ENCODE data around the gene ARGFX. TPM values are rescaled to one million over a fixed set of nuclear protein-coding genes. Genes with fewer than 3 reads are reported as not detected.
"Not testable (repeated sequence)": the region's sequence is repeated elsewhere in the genome, so short reads cannot be mapped to it uniquely, and the experiment has no call there.

Gene ARGFX
- total RNA-seq = not detected

DNA sequence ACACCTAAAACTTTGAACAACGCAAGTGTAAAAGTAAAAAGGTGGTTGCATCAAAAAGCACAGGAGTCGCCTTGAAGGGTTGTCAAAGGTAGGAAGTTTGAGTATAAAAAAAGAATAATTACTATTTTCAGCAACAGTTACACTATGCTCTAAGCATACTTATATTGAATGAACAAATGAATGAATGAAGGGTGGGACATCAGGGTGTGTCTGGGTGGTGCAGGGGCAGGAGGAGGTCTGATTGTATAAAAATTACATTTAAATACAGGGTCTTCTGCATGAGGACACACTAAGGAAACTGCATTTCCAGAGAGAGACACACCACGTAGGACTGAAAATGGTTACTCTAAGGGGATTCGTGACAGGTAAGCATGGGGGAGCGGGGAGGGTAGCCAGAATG lies at the start of gene ARGFX:
Gene ARGFX, plus strand, starts transcription at position 301 of the 400 bp plus-strand sequence. CDS start 2,765 bp downstream, outside the sequence.
- DNase-seq = no peak

DNA sequence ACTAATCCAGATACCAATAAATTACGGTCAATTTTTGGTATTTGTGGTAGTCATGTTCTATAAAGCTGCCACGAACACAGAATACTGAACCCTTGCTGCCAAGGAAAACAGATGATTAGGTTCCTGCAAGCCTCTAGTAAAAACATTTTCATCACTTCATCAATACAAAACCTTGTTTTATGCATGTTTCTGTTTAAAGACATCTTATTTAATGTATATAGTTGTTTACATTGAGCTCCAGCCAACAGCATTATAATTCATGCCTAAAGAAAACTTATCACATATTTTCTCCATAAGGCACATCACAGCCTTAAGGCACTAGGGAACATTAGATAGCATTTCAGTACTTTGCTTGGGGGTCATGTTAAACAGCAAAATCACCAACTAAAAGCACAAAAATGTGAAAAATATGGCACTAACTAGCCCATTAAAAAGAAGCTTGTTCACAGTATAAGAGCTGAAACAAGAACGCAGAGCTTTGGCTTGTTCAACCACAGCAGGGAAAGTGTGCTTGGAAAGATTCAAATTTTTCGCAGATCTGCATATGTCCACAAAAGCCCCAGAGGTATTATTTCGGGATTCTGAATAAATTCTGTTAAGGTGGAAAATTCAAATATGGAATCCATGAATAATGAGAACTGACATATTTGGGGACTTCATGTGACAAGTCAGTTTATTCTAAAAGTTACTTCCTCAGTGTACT lies 49.6 kb upstream of the ARGFX start:
- no peak for DNase-seq

DNA sequence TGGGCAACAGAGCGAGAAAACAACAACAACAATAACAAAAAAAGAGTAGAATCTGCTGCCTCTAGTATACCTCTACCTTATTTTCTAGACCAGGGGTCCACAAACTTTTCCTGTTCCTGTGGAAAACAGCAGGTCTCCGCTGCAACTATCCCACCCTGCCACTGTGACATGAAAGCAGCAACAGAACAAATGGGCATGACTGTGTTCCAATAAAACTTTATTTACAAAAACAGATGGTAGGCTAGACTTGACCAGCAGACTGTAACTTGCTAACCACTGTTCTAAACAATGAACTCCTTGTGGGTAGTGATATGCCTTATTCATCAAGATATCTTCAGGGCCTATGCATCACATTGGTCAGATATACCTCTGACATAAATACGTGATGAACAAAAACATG lies 47.2 kb upstream of the ARGFX start:
- no peak for DNase-seq

DNA sequence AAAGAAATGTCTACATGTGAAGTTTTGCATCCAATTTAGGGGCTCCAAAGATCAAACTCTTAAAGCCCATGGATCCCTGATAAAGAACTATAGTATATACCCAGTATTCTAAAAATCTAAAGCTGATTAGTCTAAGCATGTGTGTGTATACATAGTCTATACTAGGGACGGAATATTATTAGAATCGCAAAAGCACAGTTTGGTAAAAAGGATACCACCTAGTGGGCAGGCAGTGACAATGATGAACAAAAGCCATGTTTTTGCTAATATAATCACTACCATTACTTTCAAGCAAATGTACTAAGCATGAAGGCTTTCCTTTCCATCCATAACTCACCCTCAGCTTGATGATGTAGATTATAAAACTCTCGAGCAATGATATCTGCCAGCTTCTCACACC lies 38.4 kb upstream of the ARGFX start:
- no peak for DNase-seq

DNA sequence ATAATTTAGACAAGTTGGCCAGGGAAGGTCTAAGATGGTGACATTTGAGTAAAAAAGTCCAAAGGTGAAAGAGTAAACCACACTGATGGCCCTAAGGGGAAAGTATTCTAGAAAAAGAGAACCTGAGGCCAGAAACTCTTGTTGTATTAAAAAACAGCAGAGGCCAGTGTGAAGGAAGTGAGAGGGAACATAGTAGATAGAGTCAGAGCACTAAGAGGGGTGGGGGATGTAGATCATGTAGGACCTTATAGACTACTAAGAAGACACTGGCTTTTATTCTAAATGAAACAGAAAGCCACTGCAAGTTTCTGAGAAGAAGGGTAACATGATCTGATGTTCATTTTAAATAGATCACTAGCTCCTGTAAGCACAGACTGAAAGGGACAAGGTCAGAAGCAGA lies 36.5 kb upstream of the ARGFX start:
- no peak for DNase-seq

DNA sequence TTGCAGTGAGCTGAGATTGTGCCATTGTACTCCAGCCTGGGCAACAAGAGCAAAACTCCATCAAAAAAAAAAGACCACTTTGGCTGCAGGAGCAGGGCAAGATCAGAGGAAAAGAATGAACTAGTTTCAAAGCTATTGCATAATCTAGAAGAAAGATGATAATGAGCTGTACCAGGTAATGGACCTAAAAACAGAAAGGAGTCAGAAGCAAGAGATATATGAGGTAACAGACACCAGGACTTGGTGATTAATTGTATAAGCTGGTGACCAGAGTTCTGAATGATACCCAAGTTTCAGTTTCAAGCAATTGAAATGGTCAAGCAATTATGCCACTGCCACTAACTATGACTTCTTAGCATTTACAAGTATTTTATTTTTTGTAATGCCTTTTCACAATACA lies 24.8 kb upstream of the ARGFX start:
- DNase-seq = no peak

DNA sequence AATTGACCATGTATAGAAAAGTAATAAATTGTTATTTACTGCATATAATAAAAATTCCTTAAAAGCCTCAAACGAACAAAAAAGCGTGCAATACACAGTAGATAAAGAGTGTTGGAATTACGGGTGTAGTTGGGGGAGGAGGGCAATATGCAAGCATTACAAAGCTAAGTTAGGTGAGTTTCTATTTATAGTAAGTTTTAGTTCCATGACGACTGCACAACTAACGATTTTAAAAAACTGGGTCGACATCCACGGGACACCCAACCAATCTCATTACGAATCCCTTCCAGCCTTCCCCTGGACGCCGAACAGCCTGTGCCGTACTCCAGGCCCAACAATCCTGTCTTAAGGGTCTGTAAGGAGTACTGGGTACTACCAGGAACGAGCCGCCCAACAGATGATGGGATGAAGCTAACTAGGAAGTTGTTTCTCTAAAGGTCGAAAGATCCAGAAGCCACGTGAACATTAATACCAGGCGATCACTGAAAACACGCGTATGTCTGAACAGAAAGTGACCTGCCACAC lies 22.6 kb upstream of the ARGFX start:
- peak; percentile 18 for DNase-seq

DNA sequence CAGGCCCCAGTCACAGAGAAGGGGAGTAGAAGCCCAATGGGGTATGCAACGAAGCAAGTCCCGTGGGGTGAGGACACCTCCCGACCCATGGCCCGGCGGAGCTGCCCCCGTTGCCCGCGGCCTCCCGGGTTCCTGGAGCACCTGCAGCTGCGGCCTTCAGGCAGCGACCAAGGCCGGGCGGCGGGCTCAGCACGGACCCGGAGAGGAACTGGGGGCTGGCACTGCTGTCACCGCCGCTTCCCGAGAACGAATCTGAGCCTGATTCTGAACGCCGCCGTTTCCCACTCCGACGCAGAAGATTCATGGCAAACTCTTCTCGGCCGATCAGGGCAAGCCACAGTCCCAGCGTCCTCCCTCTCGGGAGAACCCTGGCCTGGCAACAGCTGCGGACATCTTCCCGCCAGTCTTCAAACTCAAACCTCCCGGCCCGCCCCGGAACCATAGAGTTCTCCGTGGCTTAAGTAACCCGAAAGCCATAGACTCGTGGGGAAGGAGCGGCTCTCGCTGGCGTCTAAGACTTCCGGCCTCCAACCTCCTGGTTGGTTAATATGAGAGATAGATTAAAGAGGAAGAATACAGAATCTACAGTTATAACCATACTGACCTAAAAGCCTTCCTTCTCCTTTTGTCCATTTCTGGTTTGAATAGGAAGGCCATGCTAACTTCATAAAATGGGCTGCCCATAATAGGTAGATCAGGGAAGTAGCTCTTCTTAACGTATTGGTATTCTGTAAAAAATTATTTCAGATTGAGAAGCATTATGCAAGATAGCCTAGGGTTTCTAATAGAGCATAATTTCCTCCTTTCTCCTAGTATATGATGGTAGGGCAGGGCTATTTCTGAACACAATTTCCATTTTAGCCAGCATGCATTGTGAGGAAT lies 21.9 kb upstream of the ARGFX start, which contains the start of gene POLQ:
Gene POLQ, minus strand, starts transcription at position 415 of the 882 bp plus-strand sequence. Its CDS starts 111 bp downstream, at position 304.
- DNase-seq = peak; percentile 97

DNA sequence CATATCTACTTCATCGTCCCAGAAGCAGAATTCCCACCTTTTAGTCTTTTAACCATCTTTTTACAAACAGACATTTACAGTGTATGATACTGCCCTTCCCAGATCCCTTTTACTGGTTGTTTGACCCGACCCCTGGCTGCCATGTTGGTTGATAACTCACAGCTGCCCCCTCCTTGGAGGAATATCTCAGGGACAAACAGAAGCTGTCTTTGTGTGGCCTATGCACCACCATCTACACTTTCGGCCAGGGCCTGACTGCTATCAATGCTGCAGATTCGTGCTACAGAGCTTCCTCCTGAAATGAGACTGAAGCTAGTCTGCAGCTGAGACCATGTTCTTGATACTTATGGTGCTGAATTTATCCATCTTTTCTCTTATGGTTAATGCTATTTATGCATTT lies 15.4 kb upstream of the ARGFX start:
- no peak for DNase-seq

DNA sequence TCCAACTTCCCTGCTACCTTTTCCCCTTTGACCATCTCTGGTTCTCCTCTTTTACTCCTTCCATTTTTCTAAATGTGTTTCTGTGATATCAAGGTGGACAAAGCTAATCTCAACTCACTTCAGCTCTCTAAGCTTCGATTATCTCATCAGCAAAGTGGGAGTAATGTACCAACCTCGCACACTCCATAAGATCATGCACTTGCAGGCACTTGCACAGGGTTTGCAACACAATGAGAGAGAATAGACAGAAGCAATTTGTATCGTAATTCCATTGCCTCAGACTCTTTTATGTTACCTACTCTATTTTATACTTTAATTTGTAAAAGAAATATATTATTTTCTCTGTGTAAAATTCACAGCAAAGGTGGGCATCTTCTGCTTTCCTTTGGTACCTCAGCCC lies 15.0 kb upstream of the ARGFX start:
- no peak for DNase-seq

DNA sequence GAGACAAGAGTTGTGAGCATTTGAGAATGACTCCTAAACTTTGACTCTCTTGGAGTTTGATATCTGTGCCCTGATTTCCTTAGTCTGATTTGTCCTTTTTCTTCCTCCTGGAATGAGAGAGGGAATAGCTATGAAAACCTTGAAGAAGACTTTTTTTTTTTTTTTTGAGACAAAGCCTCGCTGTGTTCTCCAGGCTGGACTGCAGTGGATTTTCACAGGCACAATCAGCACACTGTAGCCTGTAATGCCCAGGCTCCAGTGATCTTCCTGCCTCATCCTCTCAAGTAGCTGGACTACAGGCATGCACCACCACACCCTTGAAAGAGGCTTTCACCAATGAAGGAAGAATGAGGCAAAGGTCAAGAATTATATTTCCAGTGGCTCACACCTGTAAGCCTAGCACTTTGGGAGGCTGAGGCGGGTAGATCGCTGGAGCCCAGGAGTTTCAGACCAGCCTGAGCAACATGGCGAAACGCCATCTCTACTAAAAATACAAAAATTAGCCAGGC lies 10.3 kb upstream of the ARGFX start:
- no peak for DNase-seq

DNA sequence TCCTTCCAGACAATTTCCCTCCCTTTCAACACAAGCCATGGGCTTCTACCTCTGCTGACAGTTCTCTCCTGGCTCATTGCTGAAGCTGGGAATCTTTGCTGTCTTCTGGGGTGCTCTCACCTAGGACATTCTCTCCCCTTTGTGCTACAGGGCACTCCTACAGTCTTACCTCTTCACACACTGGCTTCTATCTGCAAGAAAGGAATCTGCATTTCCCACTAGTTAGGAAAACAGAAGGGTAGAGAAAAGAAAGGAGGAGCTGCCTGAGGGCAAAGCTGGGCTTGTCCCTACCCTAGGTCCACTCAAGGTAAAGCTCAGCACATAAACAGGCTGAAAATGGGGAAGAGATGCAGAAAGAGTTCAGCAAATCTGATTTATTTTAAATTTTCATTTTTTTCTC lies 5.6 kb upstream of the ARGFX start:
- no peak for DNase-seq

DNA sequence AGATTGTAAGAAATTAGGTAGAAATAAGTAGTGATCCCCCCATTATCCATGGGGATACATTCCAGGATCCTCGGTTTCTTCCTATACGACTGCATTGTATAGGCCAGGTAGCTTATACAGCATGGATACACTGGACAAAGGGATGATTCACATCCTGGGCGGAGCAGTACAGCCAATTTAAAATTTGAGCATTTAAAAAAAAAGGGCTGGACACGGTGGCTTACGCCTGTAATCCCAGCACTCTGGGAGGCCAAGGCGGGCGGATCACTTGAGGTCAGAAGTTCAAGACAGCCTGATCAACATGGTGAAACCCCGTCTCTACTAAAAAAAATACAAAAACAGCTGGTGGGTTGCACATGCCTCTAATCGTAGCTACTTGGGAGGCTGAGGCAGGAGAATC lies 976 bp upstream of the ARGFX start:
- no peak for DNase-seq

DNA sequence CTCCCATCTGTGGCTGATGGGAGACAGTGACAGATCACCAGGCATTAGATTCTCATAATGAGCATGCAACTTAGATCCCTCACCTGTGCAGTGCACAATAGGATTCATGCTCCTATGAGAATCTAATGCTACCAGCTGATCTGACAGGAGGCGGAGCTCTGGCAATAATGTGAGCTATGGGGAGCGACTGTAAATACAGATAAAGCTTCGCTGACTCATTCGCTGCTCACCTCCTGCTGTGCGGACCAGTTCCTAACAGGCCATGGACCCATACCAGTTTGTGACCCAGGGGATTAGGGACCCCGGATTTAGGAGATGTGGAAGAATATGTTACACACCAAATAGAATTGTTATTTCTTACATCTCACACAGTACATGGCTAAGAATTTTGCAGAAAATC lies 6.7 kb downstream of the ARGFX start:
- no peak for DNase-seq

DNA sequence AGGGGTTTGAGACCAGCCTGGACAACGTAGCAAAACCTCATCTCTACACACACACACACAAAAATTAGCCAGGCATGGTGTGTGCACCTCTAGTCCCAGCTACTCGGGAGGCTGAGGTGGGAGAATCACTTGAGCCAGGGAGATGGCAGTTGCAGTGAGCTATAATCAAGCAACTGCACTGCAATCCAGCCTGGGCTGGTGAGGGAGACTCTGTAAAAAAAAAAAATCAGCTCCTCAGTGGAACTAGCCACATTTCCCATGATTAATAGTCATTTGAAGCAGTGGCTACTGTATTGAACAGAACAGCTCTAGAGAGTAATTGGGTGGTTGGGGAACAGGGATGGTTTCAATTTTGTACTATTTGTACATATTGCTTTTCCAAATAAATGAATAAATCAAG lies 13.9 kb downstream of the ARGFX start:
- no peak for DNase-seq

DNA sequence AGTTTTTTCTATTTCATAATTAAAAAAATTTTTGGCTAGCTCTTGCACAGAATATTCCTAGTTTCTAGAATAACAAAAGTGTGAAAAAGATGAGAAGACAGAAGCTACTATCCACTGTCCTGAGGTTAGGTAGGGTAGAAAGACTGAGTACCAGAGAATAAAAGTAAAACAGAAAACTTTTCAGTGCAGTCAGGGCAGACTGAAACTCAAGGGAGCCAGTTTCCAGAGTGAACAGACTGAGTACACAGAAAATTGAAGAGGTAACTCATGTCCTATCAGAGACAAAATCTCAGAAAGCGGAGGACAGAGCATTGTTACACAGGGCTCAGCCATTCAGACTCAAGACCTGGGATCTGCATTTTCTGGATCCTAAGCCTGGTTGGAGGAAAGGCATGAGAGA lies 16.7 kb downstream of the ARGFX start:
- no peak for DNase-seq

DNA sequence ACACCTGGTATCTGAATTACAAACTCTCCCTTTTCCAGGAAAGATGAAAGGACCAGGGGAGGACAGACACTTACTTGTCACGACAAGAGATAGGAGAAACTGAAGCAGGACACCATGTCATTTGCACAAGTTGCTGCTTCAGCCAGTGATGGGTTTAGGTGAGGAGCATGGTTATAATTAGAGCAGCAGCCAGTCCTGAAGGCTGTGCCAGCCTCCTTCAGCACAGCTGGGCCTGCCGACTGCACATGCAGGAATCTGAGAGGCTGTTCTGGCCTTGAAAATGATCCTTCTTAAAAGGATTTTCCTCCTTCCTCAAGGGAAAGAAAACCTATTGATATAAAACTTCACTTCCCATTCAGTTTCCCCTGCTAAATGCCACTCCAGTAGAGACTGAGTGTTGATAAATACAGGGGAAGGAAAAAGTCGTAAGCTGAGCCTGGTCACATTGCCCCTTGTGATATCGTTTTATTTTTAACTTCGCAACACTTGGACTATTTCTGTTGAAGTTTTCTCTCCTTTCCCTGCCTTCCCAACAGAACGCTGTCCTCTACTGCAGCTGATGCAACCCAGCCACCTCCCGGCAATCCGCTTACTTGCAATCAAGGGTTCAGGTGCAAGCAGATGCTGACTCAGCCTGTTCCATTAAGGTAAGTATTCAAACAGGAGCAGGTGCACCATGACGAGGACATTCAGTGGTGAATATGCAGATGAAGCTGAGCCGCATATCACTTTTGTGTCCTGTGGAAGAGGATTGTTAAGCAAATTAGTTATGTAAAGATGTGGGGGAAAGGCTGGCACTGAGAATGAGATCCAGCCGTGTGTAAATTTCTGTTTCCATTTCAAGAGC lies 25.3 kb downstream of the ARGFX start, which contains the start of gene FBXO40:
Gene FBXO40, plus strand, starts transcription at position 524 of the 847 bp plus-strand sequence. CDS start 27,197 bp downstream, outside the sequence.
- DNase-seq = peak; percentile 39

DNA sequence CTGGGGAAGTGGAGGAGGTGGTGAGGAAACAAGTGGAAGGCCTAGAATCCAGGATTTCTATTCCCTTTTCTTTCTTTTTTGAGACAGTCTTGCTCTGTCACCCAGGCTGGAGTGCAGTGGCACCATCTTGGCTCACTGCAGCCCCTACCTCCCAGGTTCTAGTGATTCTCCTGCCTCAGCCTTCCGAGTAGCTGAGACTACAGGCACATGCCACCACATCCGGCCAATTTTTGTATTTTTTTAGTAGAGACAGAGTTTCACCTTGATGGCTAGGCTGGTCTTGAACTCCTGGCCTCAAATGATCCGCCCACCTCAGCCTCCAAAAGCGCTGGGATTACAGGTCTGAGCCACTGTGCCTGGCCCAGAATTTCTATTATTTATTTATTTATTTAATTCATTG lies 26.1 kb downstream of the ARGFX start:
- not testable (repeated sequence) for DNase-seq

DNA sequence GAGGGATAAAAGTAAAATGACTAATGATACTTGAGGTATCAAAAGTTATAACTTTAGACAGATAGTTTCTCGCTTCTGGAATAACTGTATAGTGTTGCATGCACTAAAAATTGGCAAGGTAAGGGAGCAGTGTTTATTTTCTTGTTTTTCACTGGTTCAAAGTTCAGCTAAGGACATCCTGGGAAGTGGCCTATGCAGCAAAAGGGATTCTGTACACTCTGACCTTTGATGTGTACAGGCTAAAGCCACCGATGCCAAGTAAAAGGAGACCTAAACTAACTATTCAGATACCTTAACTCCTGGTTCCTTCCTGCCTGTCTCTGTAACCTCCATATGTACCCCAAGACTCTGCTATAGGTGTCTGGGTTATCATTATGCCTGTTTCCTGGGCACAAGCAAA lies 27.1 kb downstream of the ARGFX start:
- no peak for DNase-seq

DNA sequence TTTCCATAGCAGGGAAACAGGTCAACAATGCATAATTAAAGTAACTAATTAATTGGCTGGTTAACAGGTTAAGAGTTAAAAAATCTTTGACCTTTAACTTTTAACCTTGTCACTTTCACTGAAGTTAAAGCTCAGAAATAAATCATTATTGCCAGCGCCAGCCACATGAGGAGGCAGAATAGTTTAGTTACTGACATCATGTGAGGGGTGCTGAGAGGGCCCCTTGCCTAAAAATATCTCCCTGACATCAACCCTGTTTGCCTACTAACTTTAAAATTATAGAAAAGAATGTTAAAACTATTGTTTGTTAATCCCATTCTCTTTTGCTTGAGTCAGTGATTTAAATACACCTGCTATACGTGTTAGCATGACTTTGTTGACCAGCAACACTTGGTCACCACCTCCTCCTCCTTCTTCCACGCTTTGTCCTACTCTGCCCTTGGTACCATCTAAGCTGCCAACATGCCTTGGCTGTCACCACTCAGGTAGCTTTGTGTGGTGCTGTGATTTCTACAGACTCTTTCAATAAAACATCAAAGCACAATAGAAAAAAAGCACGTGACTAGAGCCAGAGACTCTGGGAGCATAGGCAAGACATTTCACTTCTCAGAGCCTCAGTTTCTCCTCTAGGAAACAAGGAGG lies 28.1 kb downstream of the ARGFX start:
- DNase-seq = no peak

DNA sequence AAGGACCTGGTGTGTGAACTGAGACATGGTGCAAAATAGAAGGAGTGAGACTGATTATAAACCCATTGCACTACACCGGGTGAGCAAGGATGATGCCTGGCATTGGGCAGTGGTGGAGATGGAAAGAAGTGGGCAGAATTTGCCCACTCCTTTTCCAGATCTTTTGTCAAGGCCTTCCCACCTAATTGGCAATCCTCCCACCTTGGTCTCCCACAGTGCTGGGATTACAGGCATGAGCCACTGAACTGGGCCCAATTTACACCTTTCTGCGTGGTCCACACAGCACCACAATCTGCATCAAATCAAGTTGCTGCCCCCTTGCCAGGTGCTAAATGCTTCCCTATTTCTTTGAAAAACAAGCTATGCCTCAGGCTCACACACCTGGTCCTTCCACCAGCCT lies 30.8 kb downstream of the ARGFX start:
- DNase-seq = no peak

All from tongue (tissue), 2 donors.